Fibroblast of lung (primary cell): Measurements from ENCODE around the gene MYBBP1A.

Experiments used
- CTCF ChIP-seq, 2 donors: IDR thresholded peaks in 1 of 2; conservative IDR thresholded peaks in 1 of 2; 1 replicate in 1 of 2; 2 replicates in 1 of 2; pipeline ENCODE4 v1.5.1; 2011 to 2012; ENCODE audit warnings: low read length in 2 of 2, control low read depth in 1 of 2, inconsistent platforms in 1 of 2, low read depth in 1 of 2, mild to moderate bottlenecking in 1 of 2
- EZH2 ChIP-seq: IDR thresholded peaks from 2 replicates; pipeline ENCODE4 v1.5.1; 2012; ENCODE audit warnings: low read length, control low read depth, mild to moderate bottlenecking; ENCODE audit errors: missing control alignments

- TF ChIP-seq CTCF (conservative IDR thresholded peaks at IDR 0.05 in 1 of 2, IDR thresholded peaks at IDR 0.05 in 1 of 2; ENCODE audit: low read depth in 1 of 2, low read length in 2 of 2) (no peak), EZH2 (peak; percentile 11)
Observed at GRCh38 chr17:4584101-4584916, 29.1 kb upstream of the MYBBP1A start, which contains the start of gene SMTNL2.
